DND-41 (cell line): ENCODE measurements around the gene CALCR.

Source experiments
- EZH2 ChIP-seq: IDR thresholded peaks from 3 replicates; pipeline ENCODE4 v1.6.1; 2012; ENCODE audit warnings: borderline replicate concordance, low read depth, mild to moderate bottlenecking, moderate library complexity, low read length, inconsistent platforms; ENCODE audit not compliant: severe bottlenecking
- TF ChIP-seq, protein P1 (sequence below): IDR thresholded peaks from 2 replicates; pipeline ENCODE4 v1.5.1; 2012; ENCODE audit warnings: borderline replicate concordance, low read length, moderate library complexity, mild to moderate bottlenecking; ENCODE audit not compliant: poor library complexity, severe bottlenecking; ENCODE audit errors: extremely low read depth

DNA sequence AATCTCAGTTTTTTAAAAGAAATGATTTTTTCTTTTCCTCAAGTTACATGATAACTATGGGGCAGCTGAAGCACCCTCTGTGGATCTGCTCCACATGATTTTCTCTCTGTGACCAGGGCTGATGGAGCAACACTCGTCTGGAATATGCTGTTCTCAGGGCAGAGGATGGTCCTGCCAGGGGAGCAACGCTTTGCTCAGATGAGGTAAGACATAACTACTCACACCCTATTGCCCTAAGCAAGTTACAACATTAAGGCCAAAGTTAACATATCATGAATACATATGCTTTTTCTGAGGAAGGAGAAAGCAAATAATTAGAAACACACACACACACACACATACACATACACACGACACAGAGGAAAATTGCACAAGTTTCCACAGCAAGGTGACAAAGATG, 71.4 kb downstream of the CALCR start:
- TF ChIP-seq, protein P1, sequence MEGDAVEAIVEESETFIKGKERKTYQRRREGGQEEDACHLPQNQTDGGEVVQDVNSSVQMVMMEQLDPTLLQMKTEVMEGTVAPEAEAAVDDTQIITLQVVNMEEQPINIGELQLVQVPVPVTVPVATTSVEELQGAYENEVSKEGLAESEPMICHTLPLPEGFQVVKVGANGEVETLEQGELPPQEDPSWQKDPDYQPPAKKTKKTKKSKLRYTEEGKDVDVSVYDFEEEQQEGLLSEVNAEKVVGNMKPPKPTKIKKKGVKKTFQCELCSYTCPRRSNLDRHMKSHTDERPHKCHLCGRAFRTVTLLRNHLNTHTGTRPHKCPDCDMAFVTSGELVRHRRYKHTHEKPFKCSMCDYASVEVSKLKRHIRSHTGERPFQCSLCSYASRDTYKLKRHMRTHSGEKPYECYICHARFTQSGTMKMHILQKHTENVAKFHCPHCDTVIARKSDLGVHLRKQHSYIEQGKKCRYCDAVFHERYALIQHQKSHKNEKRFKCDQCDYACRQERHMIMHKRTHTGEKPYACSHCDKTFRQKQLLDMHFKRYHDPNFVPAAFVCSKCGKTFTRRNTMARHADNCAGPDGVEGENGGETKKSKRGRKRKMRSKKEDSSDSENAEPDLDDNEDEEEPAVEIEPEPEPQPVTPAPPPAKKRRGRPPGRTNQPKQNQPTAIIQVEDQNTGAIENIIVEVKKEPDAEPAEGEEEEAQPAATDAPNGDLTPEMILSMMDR: no peak
- TF ChIP-seq EZH2: no peak
